IMR-90 (cell line): ENCODE results near the gene VOPP1.

ENCODE experiments used
- BHLHE40 ChIP-seq: fragments of 150-350 bp; IDR thresholded peaks from 2 replicates; pipeline ENCODE4 v1.6.1; 2016; ENCODE audit warnings: mild to moderate bottlenecking, low read depth, low read length
- CTCF ChIP-seq: conservative IDR thresholded peaks from 2 replicates; pipeline ENCODE4 v1.5.1; 2012; ENCODE audit warnings: mild to moderate bottlenecking, low read depth, low read length, improper control_type of control experiment
- RFX5 ChIP-seq: IDR thresholded peaks from 2 replicates; pipeline ENCODE4 v1.8.0; 2012; ENCODE audit warnings: low read depth, mild to moderate bottlenecking, low read length, moderate library complexity
- TF ChIP-seq, protein P1 (sequence below): fragments of 150-350 bp; IDR thresholded peaks from 2 replicates; pipeline ENCODE4 v1.6.1; 2017; ENCODE audit warnings: mild to moderate bottlenecking, antibody characterized with exemption, low read length, low read depth

DNA sequence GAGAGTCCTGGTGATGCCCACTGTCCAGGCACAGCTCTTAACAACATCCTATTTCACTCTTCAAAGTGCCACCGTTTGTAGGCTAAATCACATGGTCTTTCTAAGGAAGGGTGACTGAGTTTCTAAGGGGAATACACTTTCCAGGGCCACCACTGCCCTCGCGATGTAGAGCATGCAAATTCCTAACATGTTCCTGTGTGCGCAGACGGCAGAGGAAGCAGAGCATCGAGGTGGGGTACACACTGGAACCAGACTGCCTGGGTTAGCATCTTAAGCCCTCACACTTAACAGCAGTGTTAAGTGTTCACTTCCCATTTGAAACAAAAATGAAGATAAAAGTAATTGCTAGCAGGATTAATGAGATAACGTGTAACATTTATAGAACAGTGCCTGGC is 3.0 kb downstream of the VOPP1 start:
- no peak for TF ChIP-seq CTCF
- no peak for TF ChIP-seq RFX5
- TF ChIP-seq BHLHE40 = no peak
- TF ChIP-seq, protein P1, sequence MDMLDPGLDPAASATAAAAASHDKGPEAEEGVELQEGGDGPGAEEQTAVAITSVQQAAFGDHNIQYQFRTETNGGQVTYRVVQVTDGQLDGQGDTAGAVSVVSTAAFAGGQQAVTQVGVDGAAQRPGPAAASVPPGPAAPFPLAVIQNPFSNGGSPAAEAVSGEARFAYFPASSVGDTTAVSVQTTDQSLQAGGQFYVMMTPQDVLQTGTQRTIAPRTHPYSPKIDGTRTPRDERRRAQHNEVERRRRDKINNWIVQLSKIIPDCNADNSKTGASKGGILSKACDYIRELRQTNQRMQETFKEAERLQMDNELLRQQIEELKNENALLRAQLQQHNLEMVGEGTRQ = no peak
